Liver (tissue), 9 donors: ENCODE data around the gene SDK2. TPM values are rescaled to one million over a fixed set of nuclear protein-coding genes. Genes with fewer than 3 reads are reported as not detected.

Experiments
- DNase-seq: peaks from one replicate; pipeline ENCODE4 v3.0.0-alpha.2; 2017; ENCODE audit warnings: low spot score
- H3K27ac ChIP-seq, 2 donors: one replicate each; pipeline ENCODE4 v1.7.0; 2013; ENCODE audit warnings: inconsistent platforms in 2 of 2, low read length in 2 of 2, control low read depth in 1 of 2, low read depth in 1 of 2, mild to moderate bottlenecking in 1 of 2
- H3K27me3 ChIP-seq, 4 donors: one replicate each; pipeline versions ENCODE4 v1.6.1 to v1.7.0; 2013; ENCODE audit warnings: low read length in 3 of 4, inconsistent platforms in 1 of 4, mild to moderate bottlenecking in 1 of 4, moderate library complexity in 1 of 4; ENCODE audit not compliant: control insufficient read depth in 4 of 4, insufficient read depth in 4 of 4
- H3K36me3 ChIP-seq, 4 donors: one replicate each; pipeline versions ENCODE4 v1.6.1 to v1.7.0; 2013; ENCODE audit warnings: low read length in 3 of 4, mild to moderate bottlenecking in 3 of 4, low read depth in 1 of 4, moderate library complexity in 1 of 4; ENCODE audit not compliant: control insufficient read depth in 4 of 4, insufficient read depth in 3 of 4
- H3K4me1 ChIP-seq, 4 donors: one replicate each; pipeline versions ENCODE4 v1.6.1 to v1.7.0; 2013; ENCODE audit warnings: low read length in 3 of 4, mild to moderate bottlenecking in 3 of 4, moderate library complexity in 1 of 4; ENCODE audit not compliant: control insufficient read depth in 4 of 4, insufficient read depth in 4 of 4
- H3K4me3 ChIP-seq, 3 donors: one replicate each; pipeline versions ENCODE4 v1.6.1 to v1.7.0; 2013; ENCODE audit warnings: low read length in 3 of 3, control low read depth in 1 of 3, low read depth in 1 of 3, mild to moderate bottlenecking in 1 of 3
- H3K9ac ChIP-seq, 2 donors: one replicate each; pipeline ENCODE4 v1.7.0; 2013; ENCODE audit warnings: low read length in 2 of 2, mild to moderate bottlenecking in 2 of 2, moderate library complexity in 2 of 2, control low read depth in 1 of 2, low read depth in 1 of 2
- H3K9me3 ChIP-seq, 4 donors: one replicate each; pipeline versions ENCODE4 v1.6.1 to v1.7.0; 2013; ENCODE audit warnings: low read length in 3 of 4; ENCODE audit not compliant: control insufficient read depth in 4 of 4
- EGR1 ChIP-seq, 2 donors: IDR thresholded peaks; 2 replicates each; pipeline ENCODE4 v1.6.1; 2016 to 2018; ENCODE audit warnings: antibody characterized with exemption in 2 of 2, low read depth in 2 of 2
- FOXA1 ChIP-seq: IDR thresholded peaks from 2 replicates; pipeline ENCODE4 v1.6.1; 2016; ENCODE audit warnings: antibody characterized with exemption
- FOXA2 ChIP-seq: IDR thresholded peaks from 2 replicates; pipeline ENCODE4 v1.6.1; 2016; ENCODE audit warnings: antibody characterized with exemption
- GABPA ChIP-seq, 2 donors: IDR thresholded peaks in 1 of 2; conservative IDR thresholded peaks in 1 of 2; 2 replicates each; pipeline ENCODE4 v1.6.1; 2016; ENCODE audit warnings: antibody characterized with exemption in 2 of 2, mild to moderate bottlenecking in 1 of 2, moderate library complexity in 1 of 2
- HNF4A ChIP-seq, 2 donors: conservative IDR thresholded peaks; 2 replicates each; pipeline ENCODE4 v1.6.1; 2016; ENCODE audit warnings: antibody characterized with exemption in 2 of 2, mild to moderate bottlenecking in 2 of 2
- HNF4G ChIP-seq: IDR thresholded peaks from 2 replicates; pipeline ENCODE4 v1.6.1; 2016; ENCODE audit warnings: antibody characterized with exemption
- JUND ChIP-seq, 2 donors: IDR thresholded peaks; 2 replicates each; pipeline ENCODE4 v1.6.1; 2016; ENCODE audit warnings: antibody characterized with exemption in 2 of 2
- NR2F2 ChIP-seq: IDR thresholded peaks from 2 replicates; pipeline ENCODE4 v1.6.1; 2016; ENCODE audit warnings: antibody characterized with exemption
- RAD21 ChIP-seq, 2 donors: IDR thresholded peaks; 2 replicates each; pipeline ENCODE4 v1.6.1; 2016; ENCODE audit warnings: antibody characterized with exemption in 2 of 2, mild to moderate bottlenecking in 2 of 2
- RXRA ChIP-seq, 2 donors: IDR thresholded peaks; 2 replicates each; pipeline ENCODE4 v1.6.1; 2017 to 2018; ENCODE audit warnings: antibody characterized with exemption in 2 of 2, mild to moderate bottlenecking in 1 of 2
- SP1 ChIP-seq: IDR thresholded peaks from 2 replicates; pipeline ENCODE4 v1.6.1; 2018; ENCODE audit warnings: antibody characterized with exemption, mild to moderate bottlenecking
- TAF1 ChIP-seq: conservative IDR thresholded peaks from 2 replicates; pipeline ENCODE4 v1.6.1; 2016; ENCODE audit warnings: antibody characterized with exemption, mild to moderate bottlenecking
- YY1 ChIP-seq: IDR thresholded peaks from 2 replicates; pipeline ENCODE4 v1.6.1; 2016; ENCODE audit warnings: antibody characterized with exemption, mild to moderate bottlenecking
- WGBS: extraction: QIAGEN DNeasy Blood & Tissue Kit; methylation state at CpG from one replicate; pipeline ENCODE4 v1.1.7; 2013; 5-methylcytosine and 5-hydroxymethylcytosine counted together
- polyA plus RNA-seq, 2 donors: library from polyadenylated mRNA; stranded (reverse) in 1 of 2; unstranded in 1 of 2; fragments of 200-250 nt in 1 of 2; fragments of >200 nt in 1 of 2; fragmentation: Nextera tagmentation in 1 of 2; extraction: Ambion mirVana in 1 of 2; gene quantifications; one replicate each; pipeline versions ENCODE4 v1.2.1 to v1.2.3, GENCODE V29; 2013 to 2015
- total RNA-seq, 2 donors: library from RNA; depleted of rRNA; stranded (reverse); fragments of >200 nt; gene quantifications; one replicate each; pipeline ENCODE4 v1.2.3, GENCODE V29; 2014
- TF ChIP-seq, protein P1 (sequence below): fragments of 150-350 bp; IDR thresholded peaks from 2 replicates; pipeline ENCODE4 v1.5.1; 2017; ENCODE audit warnings: improper control_type of control experiment, low read depth, low read length; ENCODE audit not compliant: missing input control
- TF ChIP-seq, protein P2 (sequence below): IDR thresholded peaks from 2 replicates; pipeline ENCODE4 v1.6.1; 2016; ENCODE audit warnings: antibody characterized with exemption
- TF ChIP-seq, protein P3 (sequence below): IDR thresholded peaks from 2 replicates; pipeline ENCODE4 v1.6.1; 2016; ENCODE audit warnings: antibody characterized with exemption
- TF ChIP-seq, protein P4 (sequence below): IDR thresholded peaks from 2 replicates; pipeline ENCODE4 v1.6.1; 2016; ENCODE audit warnings: antibody characterized with exemption, mild to moderate bottlenecking
- TF ChIP-seq, protein P5 (sequence below): IDR thresholded peaks from 2 replicates; pipeline ENCODE4 v1.6.1; 2016; ENCODE audit warnings: antibody characterized with exemption
- donor health status: healthy.
- donor health status: healthy.
- donor health status: healthy.
- donor health status: healthy.
- donor health status: healthy.

The SDK2 gene
- total and polyA plus RNA-seq, 4 donors: 0.05 to 0.42 (median 0.10) TPM

DNA sequence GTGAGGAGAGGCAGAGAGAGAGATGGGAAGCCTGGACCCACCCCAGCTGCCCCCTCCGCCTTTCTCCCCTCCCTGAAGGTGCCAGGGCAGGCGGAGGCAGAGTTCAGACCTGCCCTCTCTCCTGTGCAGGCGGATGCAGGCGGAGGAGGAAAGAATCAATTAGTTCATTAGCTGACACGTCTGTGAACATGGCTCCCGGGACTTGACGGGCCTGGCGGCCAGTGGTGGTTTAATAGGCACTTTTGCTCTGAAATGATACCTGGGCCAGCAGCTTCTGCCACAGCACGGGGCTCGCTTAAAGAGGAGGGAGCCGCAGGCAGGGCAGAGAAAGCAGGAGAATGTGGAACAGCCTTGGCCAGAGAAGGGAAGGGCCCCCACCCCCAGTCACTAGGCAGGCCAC is 98.1 kb downstream of the SDK2 start:
- Histone ChIP-seq H3K27me3 (no peaks in the 10 kb centered on the region), H3K36me3 (no peaks in the 10 kb centered on the region), H3K4me3 (no peak overlapping the region), H3K9me3 (no peaks in the 10 kb centered on the region), H3K27ac (no peak overlapping the region), H3K4me1 (no peaks in the 10 kb centered on the region), H3K9ac (no peak overlapping the region)
- TF ChIP-seq EGR1 (IDR thresholded peaks at IDR 0.05; ENCODE audit: low read depth in 2 of 2): no peak
- TF ChIP-seq FOXA1: no peak
- no peak for TF ChIP-seq HNF4G
- TF ChIP-seq GABPA (IDR thresholded peaks at IDR 0.05 in 1 of 2, conservative IDR thresholded peaks at IDR 0.05 in 1 of 2): no peak
- WGBS: 82% methylated on average over 11 of the region's 11 CpGs
- no peak for DNase-seq

DNA sequence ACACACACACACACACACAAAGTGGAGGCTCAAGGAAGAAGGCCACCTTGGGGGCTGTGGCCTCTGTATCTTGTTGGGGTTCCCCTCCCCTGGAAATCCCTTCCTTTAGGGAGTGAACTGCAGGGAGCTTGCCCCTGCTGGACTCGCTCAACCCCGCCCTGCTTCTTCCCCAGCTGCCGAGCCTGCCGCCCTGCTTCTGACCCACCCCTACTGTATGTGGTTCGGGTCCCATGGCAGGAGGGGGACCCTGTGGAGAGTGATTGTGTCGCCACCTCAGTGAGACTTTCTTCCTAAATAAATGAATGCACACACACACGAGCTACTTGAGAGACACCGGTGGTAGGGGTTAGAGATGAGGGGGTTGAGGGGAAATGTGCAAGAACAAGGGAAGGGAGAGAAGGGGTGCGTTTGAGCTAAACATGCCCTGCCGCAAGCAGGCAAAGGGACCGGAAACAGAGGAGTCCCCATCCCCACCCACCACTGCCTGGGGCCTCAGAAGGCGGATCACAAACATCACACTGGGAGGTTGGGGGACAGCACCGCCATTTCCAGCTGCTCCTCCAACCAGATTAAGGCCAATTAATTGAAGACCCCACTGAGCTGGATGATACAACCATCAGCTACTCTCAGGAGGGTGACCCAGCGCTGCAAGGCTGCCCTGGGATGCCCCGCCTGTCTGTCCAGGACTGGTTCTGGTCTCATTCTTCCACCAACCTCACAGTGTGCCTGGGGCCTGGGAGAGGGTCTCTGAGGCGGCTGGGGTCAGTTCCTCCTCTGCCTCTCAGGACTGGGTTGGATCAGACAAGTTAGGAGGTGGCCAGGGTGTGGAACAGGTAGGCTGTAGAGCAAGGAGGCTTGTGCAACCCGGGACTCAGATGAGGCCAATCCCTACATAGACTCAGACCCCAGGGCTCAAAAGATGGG is 98.9 kb downstream of the SDK2 start:
- H3K27ac ChIP-seq: no peak overlapping the region
- H3K36me3 ChIP-seq: no peaks in the 10 kb centered on the region
- H3K4me1 ChIP-seq: no peaks in the 10 kb centered on the region
- no peak for DNase-seq
- no peaks in the 10 kb centered on the region for H3K9me3 ChIP-seq
- TF ChIP-seq GABPA (IDR thresholded peaks at IDR 0.05 in 1 of 2, conservative IDR thresholded peaks at IDR 0.05 in 1 of 2) (no peak), NR2F2 (no peak), EGR1 (IDR thresholded peaks at IDR 0.05; ENCODE audit: low read depth in 2 of 2) (no peak), FOXA1 (no peak), FOXA2 (no peak), TAF1 (no peak), HNF4A (conservative IDR thresholded peaks at IDR 0.05) (no peak), RXRA (IDR thresholded peaks at IDR 0.05) (no peak), YY1 (no peak), HNF4G (no peak), RAD21 (IDR thresholded peaks at IDR 0.05) (no peak), SP1 (no peak), JUND (IDR thresholded peaks at IDR 0.05) (no peak)
- TF ChIP-seq, protein P1, sequence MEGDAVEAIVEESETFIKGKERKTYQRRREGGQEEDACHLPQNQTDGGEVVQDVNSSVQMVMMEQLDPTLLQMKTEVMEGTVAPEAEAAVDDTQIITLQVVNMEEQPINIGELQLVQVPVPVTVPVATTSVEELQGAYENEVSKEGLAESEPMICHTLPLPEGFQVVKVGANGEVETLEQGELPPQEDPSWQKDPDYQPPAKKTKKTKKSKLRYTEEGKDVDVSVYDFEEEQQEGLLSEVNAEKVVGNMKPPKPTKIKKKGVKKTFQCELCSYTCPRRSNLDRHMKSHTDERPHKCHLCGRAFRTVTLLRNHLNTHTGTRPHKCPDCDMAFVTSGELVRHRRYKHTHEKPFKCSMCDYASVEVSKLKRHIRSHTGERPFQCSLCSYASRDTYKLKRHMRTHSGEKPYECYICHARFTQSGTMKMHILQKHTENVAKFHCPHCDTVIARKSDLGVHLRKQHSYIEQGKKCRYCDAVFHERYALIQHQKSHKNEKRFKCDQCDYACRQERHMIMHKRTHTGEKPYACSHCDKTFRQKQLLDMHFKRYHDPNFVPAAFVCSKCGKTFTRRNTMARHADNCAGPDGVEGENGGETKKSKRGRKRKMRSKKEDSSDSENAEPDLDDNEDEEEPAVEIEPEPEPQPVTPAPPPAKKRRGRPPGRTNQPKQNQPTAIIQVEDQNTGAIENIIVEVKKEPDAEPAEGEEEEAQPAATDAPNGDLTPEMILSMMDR: no peak
- TF ChIP-seq, protein P2, sequence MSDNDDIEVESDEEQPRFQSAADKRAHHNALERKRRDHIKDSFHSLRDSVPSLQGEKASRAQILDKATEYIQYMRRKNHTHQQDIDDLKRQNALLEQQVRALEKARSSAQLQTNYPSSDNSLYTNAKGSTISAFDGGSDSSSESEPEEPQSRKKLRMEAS: no peak
- TF ChIP-seq, protein P3, sequence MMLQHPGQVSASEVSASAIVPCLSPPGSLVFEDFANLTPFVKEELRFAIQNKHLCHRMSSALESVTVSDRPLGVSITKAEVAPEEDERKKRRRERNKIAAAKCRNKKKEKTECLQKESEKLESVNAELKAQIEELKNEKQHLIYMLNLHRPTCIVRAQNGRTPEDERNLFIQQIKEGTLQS: no peak
- TF ChIP-seq, protein P4, sequence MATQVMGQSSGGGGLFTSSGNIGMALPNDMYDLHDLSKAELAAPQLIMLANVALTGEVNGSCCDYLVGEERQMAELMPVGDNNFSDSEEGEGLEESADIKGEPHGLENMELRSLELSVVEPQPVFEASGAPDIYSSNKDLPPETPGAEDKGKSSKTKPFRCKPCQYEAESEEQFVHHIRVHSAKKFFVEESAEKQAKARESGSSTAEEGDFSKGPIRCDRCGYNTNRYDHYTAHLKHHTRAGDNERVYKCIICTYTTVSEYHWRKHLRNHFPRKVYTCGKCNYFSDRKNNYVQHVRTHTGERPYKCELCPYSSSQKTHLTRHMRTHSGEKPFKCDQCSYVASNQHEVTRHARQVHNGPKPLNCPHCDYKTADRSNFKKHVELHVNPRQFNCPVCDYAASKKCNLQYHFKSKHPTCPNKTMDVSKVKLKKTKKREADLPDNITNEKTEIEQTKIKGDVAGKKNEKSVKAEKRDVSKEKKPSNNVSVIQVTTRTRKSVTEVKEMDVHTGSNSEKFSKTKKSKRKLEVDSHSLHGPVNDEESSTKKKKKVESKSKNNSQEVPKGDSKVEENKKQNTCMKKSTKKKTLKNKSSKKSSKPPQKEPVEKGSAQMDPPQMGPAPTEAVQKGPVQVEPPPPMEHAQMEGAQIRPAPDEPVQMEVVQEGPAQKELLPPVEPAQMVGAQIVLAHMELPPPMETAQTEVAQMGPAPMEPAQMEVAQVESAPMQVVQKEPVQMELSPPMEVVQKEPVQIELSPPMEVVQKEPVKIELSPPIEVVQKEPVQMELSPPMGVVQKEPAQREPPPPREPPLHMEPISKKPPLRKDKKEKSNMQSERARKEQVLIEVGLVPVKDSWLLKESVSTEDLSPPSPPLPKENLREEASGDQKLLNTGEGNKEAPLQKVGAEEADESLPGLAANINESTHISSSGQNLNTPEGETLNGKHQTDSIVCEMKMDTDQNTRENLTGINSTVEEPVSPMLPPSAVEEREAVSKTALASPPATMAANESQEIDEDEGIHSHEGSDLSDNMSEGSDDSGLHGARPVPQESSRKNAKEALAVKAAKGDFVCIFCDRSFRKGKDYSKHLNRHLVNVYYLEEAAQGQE: no peak
- TF ChIP-seq, protein P5, sequence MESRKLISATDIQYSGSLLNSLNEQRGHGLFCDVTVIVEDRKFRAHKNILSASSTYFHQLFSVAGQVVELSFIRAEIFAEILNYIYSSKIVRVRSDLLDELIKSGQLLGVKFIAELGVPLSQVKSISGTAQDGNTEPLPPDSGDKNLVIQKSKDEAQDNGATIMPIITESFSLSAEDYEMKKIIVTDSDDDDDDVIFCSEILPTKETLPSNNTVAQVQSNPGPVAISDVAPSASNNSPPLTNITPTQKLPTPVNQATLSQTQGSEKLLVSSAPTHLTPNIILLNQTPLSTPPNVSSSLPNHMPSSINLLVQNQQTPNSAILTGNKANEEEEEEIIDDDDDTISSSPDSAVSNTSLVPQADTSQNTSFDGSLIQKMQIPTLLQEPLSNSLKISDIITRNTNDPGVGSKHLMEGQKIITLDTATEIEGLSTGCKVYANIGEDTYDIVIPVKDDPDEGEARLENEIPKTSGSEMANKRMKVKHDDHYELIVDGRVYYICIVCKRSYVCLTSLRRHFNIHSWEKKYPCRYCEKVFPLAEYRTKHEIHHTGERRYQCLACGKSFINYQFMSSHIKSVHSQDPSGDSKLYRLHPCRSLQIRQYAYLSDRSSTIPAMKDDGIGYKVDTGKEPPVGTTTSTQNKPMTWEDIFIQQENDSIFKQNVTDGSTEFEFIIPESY: no peak
- H3K27me3 ChIP-seq: no peaks in the 10 kb centered on the region
- WGBS: 74% methylated on average over 17 of the region's 17 CpGs
- no peak overlapping the region for H3K4me3 ChIP-seq
- H3K9ac ChIP-seq: no peak overlapping the region
